ENCODE data around the gene TNFRSF14.
"Not testable (repeated sequence)": the region's sequence is repeated elsewhere in the genome, so short reads cannot be mapped to it uniquely, and the experiment has no call there.

Gene TNFRSF14

GRCh38 chr1:2569060-2569459 lies 12.9 kb downstream of the TNFRSF14 start:
- DNase-seq = no peak

- not testable (repeated sequence) for DNase-seq
Observed at GRCh38 chr1:2569703-2570102, 13.5 kb downstream of the TNFRSF14 start.

DNA sequence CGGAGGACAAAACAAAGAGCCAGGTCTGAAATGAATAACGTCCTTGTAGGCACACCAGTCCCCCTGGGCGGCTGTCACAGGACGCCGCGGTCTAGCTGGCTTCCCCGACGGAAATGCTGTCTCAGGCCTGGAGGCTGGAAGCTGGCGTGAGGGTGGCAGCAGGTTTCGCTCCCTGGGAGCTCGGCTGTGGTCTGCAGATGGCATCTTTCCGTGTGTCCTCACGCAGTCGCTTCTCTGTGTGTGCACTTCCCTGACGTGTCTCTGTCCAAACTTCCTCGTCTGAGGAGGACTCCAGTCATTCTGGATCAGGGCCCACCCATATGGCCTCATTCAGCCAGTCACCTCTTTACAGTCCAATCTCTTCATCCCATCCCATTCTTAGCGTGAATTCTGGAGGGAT lies 14.2 kb downstream of the TNFRSF14 start:
- no peak for DNase-seq

DNA sequence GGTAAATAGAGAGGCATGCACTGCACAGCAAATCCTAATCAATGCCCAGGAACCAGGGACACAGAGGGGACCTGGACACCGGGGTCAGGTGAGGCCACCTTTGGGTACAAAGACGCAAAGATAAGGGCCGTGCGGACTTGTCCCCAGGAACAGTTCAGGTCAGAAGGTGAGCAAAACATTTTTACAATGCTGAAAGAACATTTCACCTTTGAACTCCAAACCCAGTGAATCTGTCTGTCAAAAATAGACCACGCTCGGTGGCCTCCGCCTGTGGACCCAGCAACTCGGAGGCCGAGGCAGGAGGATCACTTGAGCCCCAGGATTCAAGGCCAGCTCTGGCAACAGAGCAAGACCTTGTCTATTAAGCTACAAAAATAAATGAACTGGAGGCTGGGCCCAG lies 15.2 kb downstream of the TNFRSF14 start:
- no peak for DNase-seq

GRCh38 chr1:2573250-2573920 lies 17.2 kb downstream of the TNFRSF14 start:
- DNase-seq = no peak

- no peak for DNase-seq
Observed at GRCh38 chr1:2574350-2574749, 18.2 kb downstream of the TNFRSF14 start.

- no peak for DNase-seq
Observed at GRCh38 chr1:2575801-2576663, 19.9 kb downstream of the TNFRSF14 start.

DNA sequence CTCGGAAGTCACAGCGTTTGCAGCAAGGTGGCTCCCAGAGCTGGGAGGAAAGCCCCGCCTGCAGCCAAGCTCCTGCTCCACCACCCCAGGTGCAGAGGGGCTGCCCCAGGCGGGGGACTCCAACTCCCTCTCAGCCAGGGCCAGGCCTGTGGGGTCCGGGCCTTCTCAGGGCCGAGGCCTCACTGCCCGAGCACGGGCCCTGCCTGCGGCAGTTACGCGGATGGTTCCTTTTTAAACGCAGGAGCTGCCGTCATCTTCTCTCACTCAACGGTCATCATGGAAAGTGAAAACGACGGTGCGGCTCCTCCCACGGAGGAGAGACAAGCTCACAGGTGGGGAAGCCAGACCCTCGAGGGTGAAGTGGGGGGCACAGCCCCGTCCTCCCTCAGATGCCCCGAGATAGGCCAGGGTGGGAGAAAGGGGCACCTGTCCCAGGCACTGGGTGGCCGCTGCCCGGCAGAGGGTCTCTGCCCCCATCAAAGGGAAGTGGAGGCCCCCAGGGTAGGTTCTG lies 21.4 kb downstream of the TNFRSF14 start:
- not testable (repeated sequence) for DNase-seq

GRCh38 chr1:2578758-2579118 lies 22.6 kb downstream of the TNFRSF14 start:
- no peak for DNase-seq

- DNase-seq = no peak
Observed at GRCh38 chr1:2580691-2581090, 24.5 kb downstream of the TNFRSF14 start.

- DNase-seq = no peak
Observed at GRCh38 chr1:2582391-2582790, 26.2 kb downstream of the TNFRSF14 start.

- no peak for DNase-seq
Observed at GRCh38 chr1:2583331-2583791, 27.2 kb downstream of the TNFRSF14 start.

DNA sequence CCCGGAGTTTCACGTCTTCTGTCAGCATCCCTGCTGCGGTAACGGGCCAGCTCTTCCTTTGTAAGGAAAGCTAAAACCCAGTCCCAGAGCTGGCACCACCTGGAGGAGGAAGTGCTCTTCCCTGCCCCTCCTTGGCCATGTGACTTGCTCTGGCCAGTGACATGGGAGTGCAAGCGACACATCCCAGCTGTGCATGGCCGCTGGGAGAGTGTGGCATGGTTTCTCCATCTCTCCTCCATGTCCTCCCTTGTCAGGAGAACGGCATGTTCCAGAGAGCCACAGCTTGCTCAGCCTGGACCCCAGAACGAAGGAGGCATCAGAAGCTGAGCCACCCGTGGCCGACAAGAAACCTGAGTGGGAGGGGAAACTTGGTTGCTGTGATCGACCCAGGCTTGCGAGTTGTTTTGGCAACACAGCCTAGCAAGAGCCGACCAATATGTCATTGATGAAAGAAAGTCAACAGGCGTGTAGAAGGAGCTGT lies 27.7 kb downstream of the TNFRSF14 start:
- no peak for DNase-seq

DNA sequence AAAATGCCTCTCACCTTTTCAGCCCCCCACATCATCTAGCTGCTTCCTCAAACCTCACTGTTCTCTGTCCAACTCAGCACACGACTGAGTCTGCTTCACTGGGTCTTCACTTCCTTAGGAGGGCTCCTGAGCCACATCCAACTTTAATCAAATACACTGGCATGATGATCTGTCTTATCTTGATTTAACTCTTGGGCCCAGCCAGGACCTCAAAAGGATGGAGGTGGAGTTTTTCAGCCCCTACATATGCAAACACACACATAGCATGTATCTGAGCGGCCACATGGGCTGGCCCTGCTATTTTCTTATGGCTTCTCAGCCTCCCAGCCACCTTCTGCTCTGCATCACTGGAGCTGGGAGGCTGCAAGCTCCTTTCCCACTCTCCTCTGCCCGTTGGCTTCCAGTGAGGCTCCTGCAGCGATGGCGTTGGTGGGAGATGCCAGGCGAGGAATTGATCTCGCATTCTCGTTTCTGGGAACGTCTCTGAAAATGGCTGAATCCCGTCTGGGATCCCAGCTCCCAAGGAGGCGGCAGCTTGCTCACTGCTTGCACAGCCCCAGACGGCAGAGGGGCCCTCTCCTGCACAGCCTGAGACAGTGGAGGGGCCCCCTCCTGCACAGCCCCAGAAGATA lies 28.6 kb downstream of the TNFRSF14 start:
- DNase-seq = no peak

- peak; percentile 60 for DNase-seq
Observed at GRCh38 chr1:2585318-2586092, 29.3 kb downstream of the TNFRSF14 start.

DNA sequence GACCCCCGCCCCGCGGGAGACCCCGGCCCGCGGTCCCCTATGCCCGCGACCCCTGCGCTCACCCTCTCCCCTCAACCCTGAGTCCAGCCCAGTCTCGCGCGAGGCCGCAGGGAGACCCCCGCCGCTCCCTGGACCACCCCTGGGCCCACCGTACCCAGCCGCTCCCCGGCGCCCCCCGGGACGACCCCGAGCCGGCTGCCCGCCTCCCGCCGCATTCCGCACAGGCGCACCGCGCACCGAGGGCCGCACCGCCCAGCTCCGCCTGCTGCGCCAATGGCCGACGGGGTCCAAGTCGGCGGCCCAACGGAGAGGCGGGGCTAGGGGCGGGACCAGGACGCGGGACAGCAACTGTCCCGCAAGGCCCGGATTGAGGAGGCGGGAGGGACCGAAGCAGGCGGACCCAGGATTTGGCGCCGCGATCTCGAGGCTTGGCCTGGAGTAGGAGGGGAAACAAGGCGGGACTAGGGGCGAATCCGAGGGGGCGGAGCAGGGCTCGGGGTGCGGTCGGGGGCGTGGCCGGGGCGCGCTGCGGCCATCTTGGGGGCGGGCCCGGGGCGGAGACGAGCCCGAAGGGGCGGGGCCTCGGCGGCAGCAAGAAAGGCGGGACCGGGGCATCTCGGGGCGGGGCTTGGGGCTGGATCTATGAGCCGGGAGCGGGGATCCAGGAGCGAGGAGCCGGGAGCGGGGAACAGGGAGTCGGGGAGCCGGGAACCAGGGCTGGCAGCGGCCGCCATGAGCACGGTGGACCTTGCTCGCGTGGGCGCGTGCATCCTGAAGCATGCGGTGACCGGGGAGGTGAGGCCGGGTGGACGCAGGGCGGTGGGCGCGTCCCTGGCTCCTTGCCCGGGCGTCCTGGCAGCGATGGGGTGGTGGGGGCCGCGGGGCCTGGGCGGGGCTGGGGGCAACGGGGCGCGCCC lies 30.2 kb downstream of the TNFRSF14 start, which contains the start of gene PRXL2B:
TSS of gene PRXL2B (plus strand) at position 624 of the 917 bp plus-strand sequence. CDS start at position 733, 109 bp downstream.
- peak; percentile 95 for DNase-seq

DNA sequence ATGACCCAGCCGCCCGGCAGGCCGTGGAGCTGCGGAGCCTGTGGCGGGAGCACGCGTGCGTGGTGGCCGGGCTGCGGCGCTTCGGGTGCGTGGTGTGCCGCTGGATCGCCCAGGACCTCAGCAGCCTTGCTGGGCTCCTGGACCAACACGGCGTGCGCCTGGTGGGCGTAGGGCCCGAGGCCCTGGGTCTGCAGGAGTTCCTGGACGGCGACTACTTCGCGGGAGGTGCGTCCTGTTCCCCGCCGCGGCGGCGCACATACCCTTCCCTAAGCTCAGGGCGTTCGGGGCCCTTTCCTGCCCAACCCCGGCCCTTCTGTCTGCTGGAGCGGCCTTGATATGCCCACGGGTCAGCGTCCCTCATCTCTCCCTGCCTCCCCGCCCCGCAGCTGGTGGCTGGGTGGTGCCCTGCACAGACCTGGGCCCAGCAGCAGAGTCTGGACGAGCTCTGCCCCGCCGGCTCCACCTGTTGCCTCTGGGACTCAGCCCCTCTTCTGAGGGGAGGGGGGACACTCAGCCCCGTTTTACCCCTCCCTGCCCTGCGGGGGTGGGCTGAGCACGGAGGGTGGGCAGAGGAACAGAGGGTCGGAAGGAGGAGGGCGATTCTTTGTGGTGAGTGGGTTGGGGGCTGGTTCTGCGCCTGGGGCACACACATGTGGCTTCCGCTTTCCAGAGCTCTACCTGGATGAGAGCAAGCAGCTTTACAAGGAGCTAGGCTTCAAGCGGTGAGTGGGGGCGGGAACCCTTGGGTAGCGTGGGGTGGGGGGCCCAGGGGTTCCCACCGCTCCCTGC lies 31.1 kb downstream of the TNFRSF14 start:
- DNase-seq = no peak

DNA sequence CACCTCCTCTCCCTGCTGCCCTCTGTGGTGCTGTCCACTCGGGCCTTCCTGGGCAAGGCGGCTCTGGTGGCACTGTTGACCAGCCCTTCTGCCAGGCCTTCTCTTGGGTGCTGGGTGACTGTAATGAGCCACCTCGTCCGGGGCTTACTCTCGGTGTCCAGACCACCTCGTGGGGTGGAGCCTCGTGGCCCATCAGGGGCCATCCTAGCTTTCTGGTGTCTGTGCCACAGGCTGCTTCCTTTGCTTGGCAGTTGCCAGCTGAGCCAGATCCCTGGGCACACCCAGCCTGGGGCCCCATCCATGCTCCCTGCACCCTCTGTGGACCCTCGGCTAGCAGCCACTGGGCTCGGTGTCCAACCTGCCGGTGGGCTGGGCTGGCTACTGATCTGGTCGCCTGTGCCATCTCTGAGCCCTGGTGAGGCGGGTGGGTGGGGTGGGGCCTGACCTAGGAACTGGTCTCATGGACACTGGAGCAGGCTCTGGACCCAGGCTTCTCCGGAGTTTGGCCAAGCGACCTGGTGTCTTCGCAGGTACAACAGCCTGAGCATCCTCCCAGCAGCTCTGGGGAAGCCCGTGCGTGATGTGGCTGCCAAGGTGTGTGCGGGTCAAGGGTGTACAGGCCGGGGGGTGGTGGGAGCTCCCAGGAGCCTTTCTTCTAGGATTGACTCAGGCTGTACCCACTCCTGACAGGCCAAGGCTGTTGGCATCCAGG lies 31.8 kb downstream of the TNFRSF14 start:
- DNase-seq = no peak

DNA sequence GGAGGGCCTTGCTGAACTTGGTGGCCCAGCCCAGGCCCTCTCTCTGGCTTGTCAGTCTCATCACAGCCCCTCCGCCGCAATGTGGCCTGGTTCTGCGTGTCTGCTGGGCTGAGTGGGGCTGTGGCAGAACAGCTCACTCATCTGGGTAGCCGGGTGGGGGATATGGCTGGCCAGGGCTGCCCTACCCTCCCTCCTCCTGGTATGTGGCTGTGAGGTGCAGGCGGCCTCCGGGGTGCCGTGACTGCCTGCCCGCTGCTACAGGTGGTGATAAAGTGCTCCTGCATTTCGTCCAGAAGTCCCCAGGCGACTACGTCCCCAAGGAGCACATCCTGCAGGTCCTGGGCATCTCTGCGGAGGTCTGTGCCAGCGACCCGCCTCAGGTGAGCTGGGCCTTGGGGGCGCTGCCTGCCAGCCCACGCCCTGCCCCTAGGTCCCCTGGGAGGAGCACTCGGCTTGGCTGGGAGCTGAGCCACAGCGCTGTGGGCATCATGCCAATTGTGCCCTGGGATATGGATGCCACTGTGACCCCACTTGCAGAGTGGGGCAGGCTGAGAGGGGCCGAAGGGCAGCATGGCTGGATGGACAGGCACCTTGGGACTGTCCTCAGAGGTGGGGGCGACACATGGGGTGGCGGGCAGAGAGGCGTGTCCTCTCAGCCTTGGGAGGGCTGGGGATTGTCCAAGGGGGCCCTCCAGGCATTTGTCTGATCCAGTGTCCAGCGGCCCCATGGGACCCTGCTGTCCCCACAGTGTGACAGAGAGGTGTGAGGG lies 32.7 kb downstream of the TNFRSF14 start:
- DNase-seq = no peak

Data from GF-D8 (cell line).